HG03196 (cell line): Measurements from ENCODE around the gene CRTC3.
"Not testable (repeated sequence)": the region's sequence is repeated elsewhere in the genome, so short reads cannot be mapped to it uniquely, and the experiment has no call there.

Source experiments
- ATAC-seq: cut with Tn5 transposase; IDR thresholded peaks from one replicate; pipeline ENCODE4 v1.9.1; 2021; ENCODE audit not compliant: unreplicated experiment

The CRTC3 gene

GRCh38 chr15:90619468-90619867 is 89.7 kb downstream of the CRTC3 start:
- no peak for ATAC-seq

- no peak for ATAC-seq
Measured at GRCh38 chr15:90619939-90620338, 90.2 kb downstream of the CRTC3 start.

- ATAC-seq = no peak
Measured at GRCh38 chr15:90620379-90621067, 90.8 kb downstream of the CRTC3 start.

- ATAC-seq = no peak
Measured at GRCh38 chr15:90623854-90624253, 94.1 kb downstream of the CRTC3 start.

GRCh38 chr15:90624278-90624981 is 94.7 kb downstream of the CRTC3 start:
- ATAC-seq = no peak

GRCh38 chr15:90625037-90625436 is 95.3 kb downstream of the CRTC3 start:
- no peak for ATAC-seq

GRCh38 chr15:90629217-90629616 is 99.5 kb downstream of the CRTC3 start:
- ATAC-seq = no peak

- ATAC-seq = no peak
Measured at GRCh38 chr15:90633360-90633759, 103.6 kb downstream of the CRTC3 start.

GRCh38 chr15:90636993-90637392 is 107.3 kb downstream of the CRTC3 start:
- not testable (repeated sequence) for ATAC-seq

- ATAC-seq = no peak
Measured at GRCh38 chr15:90637693-90638092, 108.0 kb downstream of the CRTC3 start.

GRCh38 chr15:90638201-90638691 is 108.5 kb downstream of the CRTC3 start:
- ATAC-seq = no peak

GRCh38 chr15:90638963-90639362 is 109.2 kb downstream of the CRTC3 start:
- no peak for ATAC-seq

GRCh38 chr15:90640862-90641261 is 111.1 kb downstream of the CRTC3 start:
- no peak for ATAC-seq

- no peak for ATAC-seq
Measured at GRCh38 chr15:90641581-90642463, 112.1 kb downstream of the CRTC3 start.

- ATAC-seq = no peak
Measured at GRCh38 chr15:90642464-90643300, 113.0 kb downstream of the CRTC3 start.

- no peak for ATAC-seq
Measured at GRCh38 chr15:90643301-90643632, 113.5 kb downstream of the CRTC3 start.

- ATAC-seq = no peak
Measured at GRCh38 chr15:90644526-90644925, 114.8 kb downstream of the CRTC3 start.

- no peak for ATAC-seq
Measured at GRCh38 chr15:90644952-90645725, 115.4 kb downstream of the CRTC3 start.

GRCh38 chr15:90645873-90646575 is 116.3 kb downstream of the CRTC3 start:
- no peak for ATAC-seq
